PFSK-1 (cell line): Measurements from ENCODE around the gene SYNDIG1.

Experiments used
- FOXP2 ChIP-seq: optimal IDR thresholded peaks from 2 replicates; pipeline ENCODE3; 2011; ENCODE audit warnings: borderline replicate concordance, control low read depth, inconsistent platforms; ENCODE audit not compliant: insufficient read depth; ENCODE audit errors: extremely low read length, extremely low read depth
- POLR2AphosphoS5 ChIP-seq: IDR thresholded peaks from 2 replicates; pipeline ENCODE4 v1.6.1; 2012; ENCODE audit warnings: low read depth, mild to moderate bottlenecking, control low read depth, low read length, moderate library complexity
- SIN3A ChIP-seq: IDR thresholded peaks from 2 replicates; pipeline ENCODE4 v1.6.1; 2012; ENCODE audit warnings: mild to moderate bottlenecking, low read length, moderate library complexity, borderline replicate concordance; ENCODE audit not compliant: insufficient read depth
- TAF1 ChIP-seq: IDR thresholded peaks from 2 replicates; pipeline ENCODE4 v1.6.1; 2012; ENCODE audit warnings: low read length, control low read depth, borderline replicate concordance; ENCODE audit not compliant: insufficient read depth
- TF ChIP-seq, protein P1 (sequence below), 2 experiments: IDR thresholded peaks; 2 replicates each; pipeline versions ENCODE4 v1.6.1 to v1.8.0; 2011 to 2012; ENCODE audit warnings: low read depth in 2 of 2, low read length in 2 of 2, control low read depth in 1 of 2, inconsistent platforms in 1 of 2, mild to moderate bottlenecking in 1 of 2, moderate library complexity in 1 of 2; ENCODE audit not compliant: insufficient read depth in 1 of 2

Gene SYNDIG1

DNA sequence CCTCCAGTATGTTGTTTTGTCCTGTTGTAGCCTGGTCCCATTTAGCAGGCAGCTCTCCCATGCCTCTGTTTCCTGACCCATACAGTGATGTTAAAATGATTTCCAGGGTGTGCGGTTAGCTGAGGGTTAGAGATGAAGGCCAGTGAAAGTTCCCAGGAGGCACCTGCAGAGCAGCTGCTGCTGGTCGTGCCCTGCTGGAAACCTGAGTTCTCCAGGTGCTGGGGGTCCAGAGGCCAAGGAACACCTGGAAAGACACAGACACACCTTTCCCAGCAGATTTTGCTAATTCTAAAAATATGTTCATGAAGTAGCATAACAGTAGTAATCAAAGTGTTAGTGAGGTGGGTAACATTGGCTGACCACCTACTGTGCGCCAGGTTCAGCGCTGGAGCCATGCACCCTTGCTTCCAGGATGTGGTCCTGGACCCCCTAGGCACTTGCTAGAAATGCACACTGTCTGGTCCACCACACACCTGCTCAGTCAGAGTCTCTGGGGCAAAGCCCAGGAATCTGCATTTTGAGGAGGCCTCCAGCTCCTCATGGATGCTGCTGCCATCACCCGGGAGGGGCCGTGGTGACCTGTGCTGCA, 118.7 kb downstream of the SYNDIG1 start:
- TF ChIP-seq SIN3A = no peak
- TF ChIP-seq FOXP2 = no peak

DNA sequence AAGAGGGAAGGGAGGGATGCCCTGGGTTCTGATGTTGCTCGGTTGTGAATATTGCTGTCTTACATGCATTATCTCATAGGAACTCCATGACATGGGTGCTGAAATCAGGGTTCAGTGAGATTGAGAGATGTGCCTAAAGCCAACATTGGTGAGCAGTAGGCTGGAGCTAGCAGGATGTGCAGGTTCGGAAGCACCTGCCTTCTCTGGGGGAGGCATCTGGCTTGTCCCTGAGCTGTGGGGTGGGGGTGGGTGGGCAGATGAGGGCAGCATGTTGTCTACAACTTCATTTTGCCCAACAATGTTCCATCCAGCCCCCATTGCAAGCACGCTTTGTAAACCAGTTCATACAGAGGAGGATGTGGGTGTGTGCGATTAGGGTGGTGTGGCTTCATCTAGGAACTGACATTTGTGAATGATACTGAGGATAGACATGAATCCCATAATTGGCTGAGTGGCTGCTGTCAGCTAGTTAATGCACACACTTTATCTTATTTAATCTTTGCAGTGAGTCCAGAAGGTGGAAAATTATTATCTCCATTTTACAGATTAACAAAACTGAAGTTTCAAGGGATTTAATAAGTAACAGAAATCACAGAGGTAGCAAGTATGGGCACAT, 119.4 kb downstream of the SYNDIG1 start:
- TF ChIP-seq FOXP2 (no peak), POLR2AphosphoS5 (no peak), SIN3A (no peak), TAF1 (no peak)
- TF ChIP-seq, protein P1, sequence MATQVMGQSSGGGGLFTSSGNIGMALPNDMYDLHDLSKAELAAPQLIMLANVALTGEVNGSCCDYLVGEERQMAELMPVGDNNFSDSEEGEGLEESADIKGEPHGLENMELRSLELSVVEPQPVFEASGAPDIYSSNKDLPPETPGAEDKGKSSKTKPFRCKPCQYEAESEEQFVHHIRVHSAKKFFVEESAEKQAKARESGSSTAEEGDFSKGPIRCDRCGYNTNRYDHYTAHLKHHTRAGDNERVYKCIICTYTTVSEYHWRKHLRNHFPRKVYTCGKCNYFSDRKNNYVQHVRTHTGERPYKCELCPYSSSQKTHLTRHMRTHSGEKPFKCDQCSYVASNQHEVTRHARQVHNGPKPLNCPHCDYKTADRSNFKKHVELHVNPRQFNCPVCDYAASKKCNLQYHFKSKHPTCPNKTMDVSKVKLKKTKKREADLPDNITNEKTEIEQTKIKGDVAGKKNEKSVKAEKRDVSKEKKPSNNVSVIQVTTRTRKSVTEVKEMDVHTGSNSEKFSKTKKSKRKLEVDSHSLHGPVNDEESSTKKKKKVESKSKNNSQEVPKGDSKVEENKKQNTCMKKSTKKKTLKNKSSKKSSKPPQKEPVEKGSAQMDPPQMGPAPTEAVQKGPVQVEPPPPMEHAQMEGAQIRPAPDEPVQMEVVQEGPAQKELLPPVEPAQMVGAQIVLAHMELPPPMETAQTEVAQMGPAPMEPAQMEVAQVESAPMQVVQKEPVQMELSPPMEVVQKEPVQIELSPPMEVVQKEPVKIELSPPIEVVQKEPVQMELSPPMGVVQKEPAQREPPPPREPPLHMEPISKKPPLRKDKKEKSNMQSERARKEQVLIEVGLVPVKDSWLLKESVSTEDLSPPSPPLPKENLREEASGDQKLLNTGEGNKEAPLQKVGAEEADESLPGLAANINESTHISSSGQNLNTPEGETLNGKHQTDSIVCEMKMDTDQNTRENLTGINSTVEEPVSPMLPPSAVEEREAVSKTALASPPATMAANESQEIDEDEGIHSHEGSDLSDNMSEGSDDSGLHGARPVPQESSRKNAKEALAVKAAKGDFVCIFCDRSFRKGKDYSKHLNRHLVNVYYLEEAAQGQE (IDR thresholded peaks at IDR 0.05; ENCODE audit: insufficient read depth in 1 of 2, low read depth in 2 of 2, low read length in 2 of 2) = no peak

DNA sequence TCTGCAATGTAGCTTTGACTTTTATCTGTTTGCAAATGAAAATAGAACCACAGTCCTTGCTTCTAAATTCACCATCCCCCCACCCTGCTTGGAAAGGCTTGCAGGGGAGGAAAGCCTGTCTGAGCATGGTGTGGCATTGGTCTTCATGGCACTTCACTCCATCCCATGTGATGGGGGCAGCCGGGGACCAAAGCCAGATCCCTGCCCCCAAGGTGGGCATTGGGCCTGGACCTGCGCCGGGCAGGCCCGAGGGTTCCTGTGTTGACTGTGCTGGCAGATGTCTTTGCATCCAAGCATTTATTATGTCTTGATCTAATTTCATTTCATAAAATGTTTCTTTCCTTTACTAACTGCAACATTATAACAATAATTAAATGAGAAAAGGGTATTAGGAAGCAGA, 120.0 kb downstream of the SYNDIG1 start:
- TF ChIP-seq, protein P1 (IDR thresholded peaks at IDR 0.05; ENCODE audit: insufficient read depth in 1 of 2, low read depth in 2 of 2, low read length in 2 of 2) = no peak
- TF ChIP-seq POLR2AphosphoS5 (no peak), TAF1 (no peak), FOXP2 (no peak), SIN3A (no peak)

DNA sequence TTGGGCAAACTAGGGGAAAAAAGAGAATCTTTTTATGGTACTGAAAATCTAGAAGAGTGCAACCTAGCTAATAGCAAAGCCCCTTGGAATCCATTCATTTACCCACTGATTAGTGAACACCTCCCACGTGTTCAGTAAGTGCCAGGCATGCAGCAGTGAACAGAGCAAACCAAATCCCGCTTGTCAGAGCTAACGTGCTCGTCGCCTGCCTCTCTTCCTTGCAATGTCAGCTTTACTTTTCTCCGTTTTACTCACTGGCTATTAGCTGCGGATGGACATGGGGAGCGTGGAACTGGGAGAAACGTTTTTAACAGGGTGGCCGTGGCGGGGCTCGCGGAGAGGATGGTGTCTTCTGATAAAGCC, 120.4 kb downstream of the SYNDIG1 start:
- TF ChIP-seq, protein P1 (IDR thresholded peaks at IDR 0.05; ENCODE audit: insufficient read depth in 1 of 2, low read depth in 2 of 2, low read length in 2 of 2) = no peak
- TF ChIP-seq TAF1 (no peak), FOXP2 (no peak), SIN3A (no peak), POLR2AphosphoS5 (no peak)

DNA sequence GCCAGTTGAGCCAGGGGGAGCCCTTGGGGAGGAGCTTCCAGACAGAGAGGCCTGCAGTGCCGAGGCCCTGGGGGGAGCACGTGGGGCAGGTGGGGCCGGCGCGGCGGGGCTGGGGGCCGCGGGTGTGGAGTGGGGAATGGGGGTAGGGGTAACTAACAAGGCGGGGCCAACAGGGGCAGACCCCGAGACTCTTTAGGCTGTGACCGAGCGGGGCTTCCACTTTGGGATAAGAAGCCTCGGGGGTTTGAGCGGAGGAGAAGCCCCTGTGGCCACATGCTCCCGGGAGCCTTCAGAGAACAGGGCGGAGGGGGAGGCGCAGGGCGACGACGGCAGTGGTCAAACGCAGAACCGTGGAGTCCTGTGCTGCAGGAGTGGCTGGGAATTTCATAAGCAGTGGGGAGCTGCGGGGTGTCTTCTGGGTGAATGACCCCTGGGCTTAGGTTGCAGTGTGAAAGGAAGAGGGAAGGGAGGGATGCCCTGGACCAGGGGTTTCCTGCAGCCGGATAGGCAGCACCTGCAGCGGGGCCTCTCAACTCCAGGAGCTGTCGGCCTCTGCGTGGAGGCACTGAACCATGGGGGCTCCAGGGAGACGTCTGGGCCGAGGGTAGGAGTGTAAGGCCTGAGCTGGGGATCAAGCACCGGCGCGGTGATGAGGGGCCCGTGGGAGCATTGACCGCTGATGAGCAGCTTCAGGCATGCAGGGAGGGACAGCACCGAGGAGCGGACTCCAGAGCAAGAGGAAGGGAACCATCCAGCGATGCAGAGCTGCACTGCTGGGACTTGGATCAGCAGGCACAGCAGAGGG, 121.0 kb downstream of the SYNDIG1 start:
- TF ChIP-seq SIN3A (no peak), FOXP2 (no peak), POLR2AphosphoS5 (no peak), TAF1 (no peak)
- TF ChIP-seq, protein P1 (IDR thresholded peaks at IDR 0.05; ENCODE audit: insufficient read depth in 1 of 2, low read depth in 2 of 2, low read length in 2 of 2) = no peak
